HG02938 (cell line): Measurements from ENCODE around the gene MCTP1.

Experiments
- ATAC-seq: cut with Tn5 transposase; IDR thresholded peaks from one replicate; pipeline ENCODE4 v1.9.1; 2021; ENCODE audit warnings: mild to moderate bottlenecking, moderate library complexity; ENCODE audit not compliant: unreplicated experiment

MCTP1 gene

GRCh38 chr5:95130941-95131340 lies 154.0 kb downstream of the MCTP1 start:
- ATAC-seq, result no peak

GRCh38 chr5:95124731-95125130 lies 160.2 kb downstream of the MCTP1 start:
- no peak for ATAC-seq

- ATAC-seq, result no peak
Observed at GRCh38 chr5:95124101-95124500, 160.8 kb downstream of the MCTP1 start.

- no peak for ATAC-seq
Observed at GRCh38 chr5:95114902-95115301, 170.0 kb downstream of the MCTP1 start.

GRCh38 chr5:95114305-95114704 lies 170.6 kb downstream of the MCTP1 start:
- ATAC-seq, result no peak

- ATAC-seq, result no peak
Observed at GRCh38 chr5:95113489-95113888, 171.4 kb downstream of the MCTP1 start.

GRCh38 chr5:95111141-95111540 lies 173.8 kb downstream of the MCTP1 start:
- ATAC-seq, result no peak

- ATAC-seq, result no peak
Observed at GRCh38 chr5:95110118-95110517, 174.8 kb downstream of the MCTP1 start.

GRCh38 chr5:95107138-95107537 lies 177.8 kb downstream of the MCTP1 start:
- no peak for ATAC-seq

- ATAC-seq, result no peak
Observed at GRCh38 chr5:95105638-95106037, 179.3 kb downstream of the MCTP1 start.

- ATAC-seq, result peak; percentile 99
Observed at GRCh38 chr5:95102687-95103086, 182.2 kb downstream of the MCTP1 start.

GRCh38 chr5:95102080-95102479 lies 182.8 kb downstream of the MCTP1 start:
- peak; percentile 28 for ATAC-seq

- ATAC-seq, result no peak
Observed at GRCh38 chr5:95100551-95100950, 184.3 kb downstream of the MCTP1 start.

- no peak for ATAC-seq
Observed at GRCh38 chr5:95098012-95098411, 186.9 kb downstream of the MCTP1 start.

- ATAC-seq, result no peak
Observed at GRCh38 chr5:95093211-95093610, 191.7 kb downstream of the MCTP1 start.

- no peak for ATAC-seq
Observed at GRCh38 chr5:95090774-95091173, 194.1 kb downstream of the MCTP1 start.

- ATAC-seq, result peak; percentile 63
Observed at GRCh38 chr5:95087816-95088317, 197.0 kb downstream of the MCTP1 start.

GRCh38 chr5:95086927-95087815 lies 197.7 kb downstream of the MCTP1 start:
- peak; percentile 30 for ATAC-seq

- ATAC-seq, result no peak
Observed at GRCh38 chr5:95084757-95085156, 200.1 kb downstream of the MCTP1 start.

GRCh38 chr5:95083606-95084005 lies 201.3 kb downstream of the MCTP1 start:
- no peak for ATAC-seq

- ATAC-seq, result peak; percentile 1
Observed at GRCh38 chr5:95081982-95082381, 202.9 kb downstream of the MCTP1 start.

GRCh38 chr5:95081500-95081960 lies 203.4 kb downstream of the MCTP1 start:
- ATAC-seq, result peak; percentile 85
